HepG2 (cell line): ENCODE data around the gene VSIR. TPM values are rescaled to one million over a fixed set of nuclear protein-coding genes. Genes with fewer than 3 reads are reported as not detected.

Experiments
- ATAC-seq: fragments of 200-7000 bp; cut with Tn5 transposase; 3 replicates; pipeline ENCODE4 v1.9.1; 2020; ENCODE audit warnings: mild to moderate bottlenecking, moderate library complexity
- BruUV-seq: library from RNA; stranded (reverse); fragments of 400-500 nt; replicated peaks from 2 replicates; lab custom pipeline; 2021; lab: Mats Ljungman, UMichigan
- CTCF ChIA-PET: fragments of 300-600 bp; formaldehyde crosslinking; extraction: SDS; loops from one replicate; lab custom pipeline; 2021; ENCODE audit warnings: low total read pairs, inconsistent platforms, low intra/inter-chr PET ratio; lab: Yijun Ruan, JAX
- POLR2A ChIA-PET: fragments of 350-600 bp; sonication (Branson Sonifier 250); formaldehyde crosslinking; loops from one replicate; lab custom pipeline; 2020; ENCODE audit warnings: antibody characterized with exemption, inconsistent platforms; lab: Yijun Ruan, JAX
- DNase-seq: peaks from one replicate; pipeline ENCODE4 v3.0.0-alpha.2; 2015; ENCODE audit warnings: low spot score
- FAIRE-seq: peaks from 3 replicates; lab custom pipeline; 2011; peaks lifted over from hg19 to GRCh38; lab: Jason Lieb, UNC
- H2AFZ ChIP-seq: one replicate; pipeline ENCODE4 v1.6.1; 2011; ENCODE audit warnings: low read length, inconsistent platforms
- H3K27ac ChIP-seq: fragments of 300-600 bp; 3 replicates; pipeline ENCODE4 v1.8.0; 2011; ENCODE audit warnings: mixed run types, mild to moderate bottlenecking, mixed read lengths, low read length, inconsistent platforms; ENCODE audit not compliant: insufficient read depth; ENCODE audit errors: extremely low read length
- H3K27me3 ChIP-seq, 2 experiments: fragments of 200-600 bp in 1 of 2; 2 replicates in 1 of 2; 3 replicates in 1 of 2; pipeline versions ENCODE4 v1.6.0 to v1.8.0; 2011; ENCODE audit warnings: low read length in 2 of 2, mild to moderate bottlenecking in 2 of 2, moderate library complexity in 2 of 2, inconsistent platforms in 1 of 2; ENCODE audit not compliant: insufficient read depth in 2 of 2, control insufficient read depth in 1 of 2
- H3K36me3 ChIP-seq, 2 experiments: fragments of 200-600 bp in 1 of 2; replicated peaks in 1 of 2; 2 replicates in 1 of 2; 3 replicates in 1 of 2; pipeline versions ENCODE4 v1.5.1 to v1.8.0; 2011; ENCODE audit warnings: low read length in 2 of 2, inconsistent platforms in 1 of 2; ENCODE audit not compliant: insufficient read depth in 2 of 2, control insufficient read depth in 1 of 2
- H3K4me1 ChIP-seq: 2 replicates; pipeline ENCODE4 v1.5.1; 2012; ENCODE audit warnings: low read length, inconsistent platforms; ENCODE audit not compliant: insufficient read depth
- H3K4me2 ChIP-seq: 2 replicates; pipeline ENCODE4 v1.6.0; 2011; ENCODE audit warnings: low read depth, low read length, inconsistent platforms
- H3K4me3 ChIP-seq, 3 experiments: fragments of 200-600 bp in 1 of 3; sonication (generic), shearing (Covaris generic) in 1 of 3; replicated peaks in 1 of 3; 2 replicates each; pipeline ENCODE4 v1.5.1; 2011 to 2016; ENCODE audit warnings: low read length in 3 of 3, inconsistent platforms in 2 of 3, low read depth in 2 of 3, mild to moderate bottlenecking in 2 of 3, control low read depth in 1 of 3, mixed read lengths in 1 of 3; ENCODE audit not compliant: insufficient read depth in 1 of 3
- H3K79me2 ChIP-seq: one replicate; pipeline ENCODE4 v1.6.1; 2011; ENCODE audit warnings: low read length, inconsistent platforms; ENCODE audit not compliant: insufficient read depth
- H3K9ac ChIP-seq: 2 replicates; pipeline ENCODE4 v1.6.0; 2011; ENCODE audit warnings: mild to moderate bottlenecking, low read depth, low read length, inconsistent platforms; ENCODE audit not compliant: insufficient read depth
- H3K9me3 ChIP-seq: 2 replicates; pipeline ENCODE4 v1.5.1; 2012; ENCODE audit warnings: mild to moderate bottlenecking, low read length
- H4K20me1 ChIP-seq: 2 replicates; pipeline ENCODE4 v1.6.0; 2011; ENCODE audit warnings: inconsistent platforms, mild to moderate bottlenecking, low read length, moderate library complexity; ENCODE audit not compliant: insufficient read depth
- DNMT1 ChIP-seq: sonication (generic); formaldehyde crosslinking; IDR thresholded peaks from 2 replicates; pipeline ENCODE4 v1.5.1; 2020; ENCODE audit warnings: mild to moderate bottlenecking, missing genetic modification reagents
- RARA ChIP-seq: IDR thresholded peaks from 2 replicates; pipeline ENCODE4 v1.6.1; 2016; ENCODE audit warnings: missing genetic modification reagents, missing compliant biosample characterization
- SAP130 ChIP-seq: IDR thresholded peaks from 2 replicates; pipeline ENCODE4 v1.6.1; 2016; ENCODE audit warnings: low read depth
- ZNF253 ChIP-seq: sonication (generic); formaldehyde crosslinking; IDR thresholded peaks from 2 replicates; pipeline ENCODE4 v1.8.0; 2022; ENCODE audit warnings: mild to moderate bottlenecking, missing genetic modification reagents, borderline replicate concordance
- ZNF264 ChIP-seq: sonication (generic); formaldehyde crosslinking; IDR thresholded peaks from 2 replicates; pipeline ENCODE4 v1.4.0; 2020; ENCODE audit warnings: missing genetic modification reagents
- ZNF629 ChIP-seq: sonication (generic); formaldehyde crosslinking; conservative IDR thresholded peaks from 2 replicates; pipeline ENCODE4 v1.5.0; 2020; ENCODE audit warnings: missing genetic modification reagents
- WGBS: methylation state at CpG from one replicate; pipeline ENCODE4 v1.1.6; 2017; ENCODE audit warnings: low lambda C conversion rate; 5-methylcytosine and 5-hydroxymethylcytosine counted together
- in situ Hi-C: cut with HindIII; loops from 2 replicates; pipeline ENCODE4 v1.10.0; 2017; ENCODE audit warnings: low pct_unique_long_range_greater_than_20kb; ENCODE audit not compliant: extremely low pct_ligation_motif_present
- intact Hi-C: fragments of 100-400 bp; cut with micrococcal nuclease; formaldehyde crosslinking; loops from one replicate; pipeline ENCODE4 v1.10.0; 2022; ENCODE audit not compliant: unreplicated experiment
- polyA plus RNA-seq, 8 experiments: library from polyadenylated mRNA; depleted of rRNA in 3 of 8; stranded (reverse) in 7 of 8; unstranded in 1 of 8; fragments of >200 nt; fragmentation: Illumina TruSeq in 4 of 8; extraction: Trizol in 4 of 8; gene quantifications; 2 replicates each; pipeline versions ENCODE4 v1.2.1 to v1.2.3, GENCODE V29; 2011 to 2016; ENCODE audit warnings: low read depth in 4 of 8, missing spikeins in 1 of 8, mixed read lengths in 1 of 8; ENCODE audit not compliant: insufficient read depth in 1 of 8
- total RNA-seq, 5 experiments: library from RNA; depleted of rRNA; stranded (reverse); fragments of >200 nt; fragmentation: Illumina TruSeq; extraction: Trizol; gene quantifications; 2 replicates each; pipeline ENCODE4 v1.2.3, GENCODE V29; 2016; ENCODE audit warnings: low read depth in 1 of 5
- TF ChIP-seq, protein P1 (sequence below): sonication (generic); formaldehyde crosslinking; IDR thresholded peaks from 2 replicates; pipeline ENCODE4 v1.5.0; 2020; ENCODE audit warnings: mild to moderate bottlenecking, missing genetic modification reagents

Gene VSIR
- total and polyA plus RNA-seq, 2 of the 13 experiments (the other 11 are each of a cell fraction or from before 2014, with no cell fraction given), result 0.44 to 3.2 TPM

DNA sequence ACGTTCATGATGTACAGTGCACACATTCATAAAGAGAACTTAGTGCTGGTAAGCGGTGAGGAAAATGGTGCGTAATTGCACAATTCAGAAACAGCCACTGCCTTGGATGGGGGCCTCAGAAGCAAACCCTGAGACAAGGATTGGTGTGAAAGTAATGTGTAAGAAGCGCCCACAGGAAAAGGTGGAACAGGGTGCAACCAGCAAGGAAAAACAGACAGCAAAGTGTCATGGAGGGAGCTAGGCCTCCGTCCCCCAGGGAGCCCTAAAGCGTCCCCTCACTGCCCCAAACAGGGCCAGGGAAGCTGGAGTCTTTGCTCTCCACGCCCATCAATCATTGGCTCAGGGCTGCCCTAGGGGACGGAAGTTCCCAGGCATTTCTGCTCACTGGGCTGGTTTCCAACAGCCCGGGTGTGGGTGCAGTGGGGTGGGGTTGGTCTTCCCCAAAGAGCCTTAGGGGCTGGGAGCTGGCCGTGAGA, 44.1 kb downstream of the VSIR start:
- peak; percentile 8 for DNase-seq
- no peak for FAIRE-seq
- ATAC-seq, result 0 out of 3 replicates have a peak, but pooled peaks have one; percentile 9
- intact Hi-C loops, result no loop called here
- peaks cover 47% of the 10 kb centered on the region for H3K4me1 ChIP-seq
- no peaks in the 10 kb centered on the region for H3K9me3 ChIP-seq
- H3K27me3 ChIP-seq, result peaks cover 2 to 16% of the 10 kb centered on the region in 2 experiments; a peak in 3 of 5 replicates
- TF ChIP-seq ZNF264 (CRISPR knock-in tag), result no peak
- TF ChIP-seq, all 625 proteins: peak for 0
- no peaks in the 10 kb centered on the region for H3K79me2 ChIP-seq
- 26% methylated on average over 9 of the region's 10 CpGs for WGBS
- no peak overlapping the region for H3K27ac ChIP-seq
- H3K4me3 ChIP-seq, result no peak overlapping the region
- POLR2A ChIA-PET, result no interaction called here
- in situ Hi-C loops, result no loop called here
- H4K20me1 ChIP-seq, result no peaks in the 10 kb centered on the region
- no peak overlapping the region for H3K4me2 ChIP-seq
- CTCF ChIA-PET, result no interaction called here
- no TSS peak for BruUV-seq
- H3K9ac ChIP-seq, result no peak overlapping the region
- no peaks in the 10 kb centered on the region for H3K36me3 ChIP-seq
- no peak overlapping the region for H2AFZ ChIP-seq

- H2AFZ ChIP-seq, result no peak overlapping the region
- H4K20me1 ChIP-seq, result no peaks in the 10 kb centered on the region
- ATAC-seq (peak; percentile 26; the same call in 2 of the 3 replicates), DNase-seq (peak; percentile 60), FAIRE-seq (peak; percentile 18)
- POLR2A ChIA-PET, result no interaction called here
- H3K9me3 ChIP-seq, result no peaks in the 10 kb centered on the region
- no peak overlapping the region for H3K9ac ChIP-seq
- CTCF ChIA-PET, result no interaction called here
- no peak overlapping the region for H3K27ac ChIP-seq
- WGBS, result 2% methylated on average over 7 of the region's 8 CpGs
- H3K4me3 ChIP-seq, result peak overlapping the region in 1 of 3 experiments; percentile 2; a peak in 1 of 6 replicates
- H3K79me2 ChIP-seq, result no peaks in the 10 kb centered on the region
- H3K27me3 ChIP-seq, result peaks cover 1 to 26% of the 10 kb centered on the region in 2 experiments; a peak in 3 of 5 replicates
- TF ChIP-seq ZNF253 (CRISPR knock-in tag), result no peak
- TF ChIP-seq SAP130 (CRISPR knock-in tag), result 0 out of 2 replicates have a peak, but pooled peaks have one; percentile 14
- TF ChIP-seq RARA (CRISPR knock-in tag), result 0 out of 2 replicates have a peak, but pooled peaks have one; percentile 11
- TF ChIP-seq ZNF629, result peak; percentile 65
- TF ChIP-seq, protein P1, sequence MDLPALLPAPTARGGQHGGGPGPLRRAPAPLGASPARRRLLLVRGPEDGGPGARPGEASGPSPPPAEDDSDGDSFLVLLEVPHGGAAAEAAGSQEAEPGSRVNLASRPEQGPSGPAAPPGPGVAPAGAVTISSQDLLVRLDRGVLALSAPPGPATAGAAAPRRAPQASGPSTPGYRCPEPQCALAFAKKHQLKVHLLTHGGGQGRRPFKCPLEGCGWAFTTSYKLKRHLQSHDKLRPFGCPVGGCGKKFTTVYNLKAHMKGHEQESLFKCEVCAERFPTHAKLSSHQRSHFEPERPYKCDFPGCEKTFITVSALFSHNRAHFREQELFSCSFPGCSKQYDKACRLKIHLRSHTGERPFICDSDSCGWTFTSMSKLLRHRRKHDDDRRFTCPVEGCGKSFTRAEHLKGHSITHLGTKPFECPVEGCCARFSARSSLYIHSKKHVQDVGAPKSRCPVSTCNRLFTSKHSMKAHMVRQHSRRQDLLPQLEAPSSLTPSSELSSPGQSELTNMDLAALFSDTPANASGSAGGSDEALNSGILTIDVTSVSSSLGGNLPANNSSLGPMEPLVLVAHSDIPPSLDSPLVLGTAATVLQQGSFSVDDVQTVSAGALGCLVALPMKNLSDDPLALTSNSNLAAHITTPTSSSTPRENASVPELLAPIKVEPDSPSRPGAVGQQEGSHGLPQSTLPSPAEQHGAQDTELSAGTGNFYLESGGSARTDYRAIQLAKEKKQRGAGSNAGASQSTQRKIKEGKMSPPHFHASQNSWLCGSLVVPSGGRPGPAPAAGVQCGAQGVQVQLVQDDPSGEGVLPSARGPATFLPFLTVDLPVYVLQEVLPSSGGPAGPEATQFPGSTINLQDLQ (CRISPR knock-in tag), result no peak
- TF ChIP-seq DNMT1 (CRISPR knock-in tag), result no peak
- in situ Hi-C loops (no loop called here), intact Hi-C loops (no loop called here)
- H3K4me1 ChIP-seq, result peaks cover 50% of the 10 kb centered on the region
- no TSS peak for BruUV-seq
- no peaks in the 10 kb centered on the region for H3K36me3 ChIP-seq
- peak overlapping the region; percentile 29; the same call in 1 of the 2 replicates for H3K4me2 ChIP-seq
Measured at GRCh38 chr10:71727738-71728737, 45.3 kb downstream of the VSIR start.
